HT1080 (cell line): ENCODE measurements around the gene PSMG2. TPM values are rescaled to one million over a fixed set of nuclear protein-coding genes. Genes with fewer than 3 reads are reported as not detected.

Source experiments
- DNase-seq: peaks from one replicate; pipeline ENCODE4 v3.0.0-alpha.2; 2015; ENCODE audit warnings: low read depth
- polyA plus RNA-seq, 2 experiments: library from polyadenylated mRNA; depleted of rRNA; stranded (reverse); fragments of >200 nt; gene quantifications; 2 replicates each; pipeline ENCODE4 v1.2.3, GENCODE V29; 2015
- total RNA-seq: library from RNA; depleted of rRNA; stranded (reverse); fragments of >200 nt; shearing (Covaris generic); gene quantifications from 2 replicates; pipeline ENCODE4 v1.2.3, GENCODE V29; 2014; rRNA removed

The PSMG2 gene, protein sequence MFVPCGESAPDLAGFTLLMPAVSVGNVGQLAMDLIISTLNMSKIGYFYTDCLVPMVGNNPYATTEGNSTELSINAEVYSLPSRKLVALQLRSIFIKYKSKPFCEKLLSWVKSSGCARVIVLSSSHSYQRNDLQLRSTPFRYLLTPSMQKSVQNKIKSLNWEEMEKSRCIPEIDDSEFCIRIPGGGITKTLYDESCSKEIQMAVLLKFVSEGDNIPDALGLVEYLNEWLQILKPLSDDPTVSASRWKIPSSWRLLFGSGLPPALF
- 87.7 and 103 TPM in 2 replicates for total RNA-seq
- 98.8 and 103 TPM in 2 replicates for polyA plus RNA-seq (2015; cell fraction: cytosol; rRNA removed)
- 58.3 and 59.2 TPM in 2 replicates for polyA plus RNA-seq (2015; cell fraction: nucleus; rRNA removed)

DNA sequence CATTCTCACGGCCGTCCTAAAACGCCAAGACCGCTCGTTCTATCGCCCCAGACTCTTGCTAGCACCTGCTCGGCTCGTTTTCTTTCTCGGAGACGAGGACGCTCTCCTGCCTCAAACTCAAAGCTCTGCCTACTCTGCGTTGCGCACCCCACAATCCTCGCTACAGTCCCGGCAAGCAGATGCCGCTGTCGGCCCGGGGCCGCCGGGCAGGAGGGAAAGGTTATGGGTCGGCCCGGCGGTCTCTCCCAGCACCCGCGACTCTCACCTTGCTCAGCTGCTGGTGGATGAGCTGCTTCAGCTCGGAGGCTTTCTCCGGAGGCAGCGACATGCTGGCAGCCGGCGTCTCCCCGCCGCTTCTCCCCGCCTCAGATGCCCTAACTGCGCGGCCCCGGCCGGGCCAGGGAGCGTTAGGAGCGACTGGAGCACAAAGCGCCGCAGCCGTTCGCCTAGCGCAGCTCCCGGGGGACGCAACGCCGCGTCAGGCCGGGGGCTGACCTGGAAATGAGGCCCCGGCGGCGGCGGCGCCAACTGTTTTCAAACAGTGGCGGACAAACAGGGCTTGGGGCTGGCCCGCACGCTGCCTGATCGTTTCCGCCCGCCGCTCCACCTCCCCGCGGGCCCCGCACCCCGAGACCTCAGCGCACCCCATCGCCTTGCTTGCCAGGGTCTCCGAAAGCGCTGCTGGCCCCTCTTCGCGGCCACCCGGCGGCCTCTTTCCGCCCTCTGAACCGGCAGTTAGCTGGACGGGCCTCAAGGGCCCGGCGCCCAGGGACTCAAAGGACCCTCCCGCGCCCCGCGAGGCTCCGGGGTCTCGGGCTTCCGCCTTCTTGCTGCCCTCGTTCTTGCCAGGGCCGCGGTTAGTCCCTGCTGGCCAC, at the start of gene PSMG2, which contains the start of gene CEP76:
Gene PSMG2, plus strand, starts transcription at position 822 of the 875 bp plus-strand sequence. CDS start 66 bp downstream, outside the sequence.
Gene CEP76, minus strand, starts transcription at position 503 of the 875 bp plus-strand sequence. Its CDS starts 175 bp downstream, at position 328.
- peak; percentile 85 for DNase-seq

DNA sequence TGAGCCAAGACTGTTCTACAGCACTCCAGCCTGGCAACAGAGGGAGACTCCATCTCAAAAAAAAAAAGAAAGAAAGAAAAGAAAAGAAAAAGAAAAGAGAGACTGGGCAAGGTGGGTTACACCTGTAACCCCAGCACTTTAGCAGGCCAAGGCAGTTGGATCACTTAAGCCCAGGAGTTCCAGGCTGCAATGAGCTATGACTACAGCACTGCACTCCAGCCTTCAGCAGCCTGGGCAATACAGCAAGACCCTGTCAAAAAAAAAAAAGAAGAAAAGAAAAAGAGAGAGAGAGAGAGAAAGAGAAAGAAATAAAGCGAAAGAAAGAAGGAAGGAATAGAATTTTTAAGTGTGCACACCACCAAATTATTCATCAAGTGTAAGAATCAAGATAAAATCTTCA, 47.9 kb upstream of the PSMG2 start:
- DNase-seq, result no peak

DNA sequence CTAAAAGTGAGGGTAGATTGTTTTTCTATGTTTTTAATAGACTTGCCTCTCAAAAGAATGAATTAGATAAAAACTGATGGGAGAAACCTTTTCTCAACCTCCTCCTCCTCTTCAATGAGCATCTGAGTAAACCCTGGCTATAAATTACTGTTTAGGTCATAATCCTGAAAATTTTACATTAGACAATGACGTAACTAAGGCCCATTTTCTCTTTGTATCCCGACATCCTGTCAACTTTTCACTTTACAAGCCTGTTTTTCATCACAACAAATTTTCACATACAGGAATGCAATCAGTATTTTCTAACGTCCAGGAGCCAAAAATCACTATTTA, 46.3 kb upstream of the PSMG2 start:
- peak; percentile 19 for DNase-seq

DNA sequence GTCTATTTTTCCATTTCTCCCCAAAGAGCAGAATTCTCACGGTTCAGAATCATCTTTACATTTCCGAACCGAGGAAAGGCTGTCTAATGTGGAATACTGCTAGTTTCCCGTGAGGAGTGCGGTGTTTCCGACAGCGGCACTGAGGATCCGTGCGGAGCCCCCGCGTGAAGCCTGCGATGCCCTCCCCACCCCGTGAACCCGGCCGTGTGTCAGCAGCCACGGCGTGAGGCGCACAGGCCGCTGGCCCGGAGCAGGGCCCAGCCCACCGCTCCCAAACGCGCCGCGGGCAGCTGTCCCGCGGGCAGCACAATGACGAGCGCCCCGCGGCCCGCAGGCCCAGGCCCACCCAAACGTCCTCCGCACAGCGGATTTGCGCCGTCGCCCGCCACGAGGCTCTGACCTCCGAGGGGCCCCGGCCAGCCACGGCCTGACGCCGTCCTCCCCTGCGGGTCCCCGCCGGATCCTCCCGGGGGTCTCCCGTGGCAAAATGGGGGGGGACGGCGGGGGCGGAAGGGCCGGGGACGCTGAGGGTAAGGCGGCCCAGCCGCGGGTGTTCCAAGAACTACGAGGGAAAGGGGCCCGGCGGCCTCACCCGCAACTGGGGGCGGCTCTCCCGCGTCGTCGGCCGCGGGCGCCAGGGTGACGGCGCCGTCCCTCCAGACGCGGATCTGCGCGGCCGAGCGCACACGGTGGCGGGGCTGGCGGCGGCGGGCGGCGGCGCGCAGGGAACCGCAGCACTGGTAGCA, 45.7 kb upstream of the PSMG2 start:
- peak; percentile 27 for DNase-seq

DNA sequence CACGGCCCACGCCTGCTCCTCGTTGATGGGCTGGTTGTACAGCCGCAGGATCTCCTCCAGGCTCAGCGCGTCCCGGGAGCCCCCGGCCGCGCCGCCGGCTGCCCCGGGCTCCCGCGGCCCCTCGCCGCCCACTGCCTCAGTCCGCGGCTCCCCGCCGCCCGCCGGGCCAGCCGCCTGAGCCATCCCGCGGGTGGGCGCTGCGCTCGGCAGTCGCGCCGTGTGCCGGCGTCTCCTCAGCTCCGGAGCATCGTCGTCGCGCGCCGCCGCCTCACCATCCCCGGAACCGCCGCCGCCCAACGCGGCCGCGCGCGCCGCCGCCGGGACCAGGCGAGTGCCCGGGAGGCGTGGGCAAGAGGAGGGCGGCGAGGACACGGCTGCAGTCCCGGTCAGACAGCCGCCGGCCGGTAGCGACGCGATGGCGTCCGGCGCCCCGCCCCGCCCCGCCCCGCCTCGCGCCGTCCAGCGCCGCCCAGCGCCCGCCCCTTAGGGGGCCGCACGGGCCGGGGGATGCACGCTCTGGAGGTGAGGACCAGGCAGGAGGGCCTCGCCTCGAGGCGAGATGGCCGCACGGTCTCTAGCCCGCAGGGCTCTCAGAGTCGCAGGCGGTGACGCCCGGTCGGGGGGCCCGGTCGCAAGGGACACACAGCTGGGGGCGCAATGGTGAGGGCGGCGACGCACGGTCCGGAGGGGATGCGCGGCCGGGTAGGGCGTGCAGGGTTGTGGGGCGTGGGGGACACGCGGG, 45.0 kb upstream of the PSMG2 start, which contains the start of gene SPIRE1:
Gene SPIRE1, minus strand, starts transcription at position 424 of the 742 bp plus-strand sequence. Its CDS starts 241 bp downstream, at position 183.
- DNase-seq, result peak; percentile 31

DNA sequence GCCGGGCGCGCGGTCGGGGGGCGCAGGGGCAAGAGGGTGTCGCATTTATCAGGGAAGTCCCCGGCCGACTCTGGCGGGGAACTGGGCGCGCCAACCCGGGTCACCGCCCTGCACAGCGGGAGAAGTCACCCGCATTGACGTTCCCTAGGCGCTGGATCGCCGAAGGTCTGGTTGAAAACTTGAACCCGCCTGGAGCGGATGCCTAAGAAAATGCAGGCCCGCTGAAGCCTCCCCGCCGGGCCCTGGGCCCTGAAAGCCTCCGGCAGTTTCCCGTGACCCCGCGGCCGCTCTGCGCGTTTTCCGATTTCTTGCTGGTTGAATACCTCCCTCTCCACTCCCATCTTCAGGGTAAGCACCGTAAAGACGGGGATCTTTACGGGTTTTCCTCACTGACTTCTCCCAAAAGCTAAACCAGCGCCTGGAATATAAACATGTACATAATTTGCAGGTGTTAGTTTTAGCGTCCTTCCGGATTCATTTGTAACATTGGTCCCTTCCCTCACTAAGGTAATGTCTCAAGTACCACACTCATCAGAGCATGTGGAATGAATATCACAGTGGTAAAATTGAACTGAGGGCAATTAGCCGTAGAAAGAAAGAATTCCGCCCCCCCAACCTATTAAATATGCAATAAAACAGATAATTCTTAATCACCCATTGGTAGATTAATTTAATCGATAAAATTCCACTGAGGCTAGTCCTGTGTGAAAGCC, 44.3 kb upstream of the PSMG2 start:
- no peak for DNase-seq

DNA sequence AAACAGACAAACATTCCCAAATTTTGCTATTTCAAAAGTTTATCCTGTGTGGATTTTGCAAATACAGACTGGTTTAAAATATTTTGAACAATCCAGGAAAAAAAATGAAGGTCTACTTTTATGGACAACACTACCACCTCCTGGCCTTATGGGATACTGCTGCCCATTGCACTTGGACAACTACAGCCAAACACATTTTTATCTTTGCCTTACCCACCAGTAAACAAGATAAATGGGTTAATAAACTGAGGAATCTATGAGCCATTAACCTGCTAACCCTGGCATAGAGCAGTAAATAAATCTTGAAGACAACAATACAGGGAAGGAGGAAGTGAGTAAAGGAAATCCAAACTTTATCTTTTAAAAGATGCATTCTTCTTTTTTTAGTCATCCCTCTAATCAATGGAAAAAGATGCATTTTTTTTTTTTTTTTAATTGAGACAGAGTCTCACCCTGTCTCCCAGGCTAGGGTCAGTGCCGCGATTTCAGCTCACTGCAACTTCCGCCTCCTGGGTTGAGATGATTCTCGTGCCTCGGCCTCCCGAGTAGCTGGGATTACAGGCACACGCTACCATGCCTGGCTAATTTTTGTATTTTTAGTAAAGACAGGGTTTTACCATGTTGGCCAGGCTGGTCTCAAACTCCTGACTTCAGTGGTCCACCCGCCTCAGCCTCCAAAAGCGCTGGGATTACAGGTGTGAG, 42.8 kb upstream of the PSMG2 start:
- peak; percentile 50 for DNase-seq

DNA sequence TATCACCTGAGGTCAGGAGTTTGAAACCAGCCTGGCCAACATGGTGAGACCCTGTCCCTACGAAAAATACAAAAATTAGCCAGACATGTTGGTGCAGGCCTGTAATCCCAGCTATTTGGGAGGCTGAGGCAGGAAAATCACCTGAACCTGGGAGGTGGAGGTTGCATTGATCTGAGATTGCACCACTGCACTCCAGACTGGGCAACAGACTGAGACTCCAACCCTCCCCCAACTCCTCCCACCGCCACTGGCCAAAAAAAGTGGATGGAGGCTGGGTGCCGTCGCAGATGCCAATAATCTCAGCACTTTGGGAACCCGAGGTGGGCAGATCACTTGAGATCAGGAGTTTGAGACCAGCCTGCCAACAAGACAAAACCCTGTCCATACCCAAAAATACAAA, 34.8 kb upstream of the PSMG2 start:
- no peak for DNase-seq

DNA sequence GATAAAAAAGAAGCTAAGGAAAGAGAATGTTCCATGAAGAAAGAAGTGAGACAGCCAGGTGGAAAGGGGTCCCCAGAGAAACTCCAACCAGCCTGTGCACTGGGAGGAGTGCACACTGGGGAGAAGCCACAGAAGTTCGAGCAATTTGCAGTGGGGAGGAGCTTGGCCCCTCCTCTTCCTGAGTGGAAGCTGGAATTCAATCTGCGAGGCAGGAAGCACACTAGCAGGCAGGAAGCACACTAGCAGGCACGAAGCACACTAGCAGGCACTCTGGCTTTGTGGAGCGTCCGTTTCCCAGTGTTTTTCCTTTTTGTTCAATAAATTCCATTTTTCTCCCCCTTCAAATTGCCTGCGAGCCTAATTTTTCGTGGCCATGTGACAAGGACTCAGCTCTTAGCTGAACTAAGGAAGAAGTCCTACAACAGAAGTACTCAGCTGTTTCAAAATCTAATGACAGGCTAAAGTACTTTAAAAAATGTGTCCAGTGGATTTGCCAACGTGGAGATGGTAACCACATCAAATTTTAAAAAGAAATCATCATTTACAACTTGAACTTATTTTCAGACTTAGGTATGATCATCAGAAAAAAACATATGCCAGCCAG, 23.6 kb upstream of the PSMG2 start:
- DNase-seq, result peak; percentile 40

DNA sequence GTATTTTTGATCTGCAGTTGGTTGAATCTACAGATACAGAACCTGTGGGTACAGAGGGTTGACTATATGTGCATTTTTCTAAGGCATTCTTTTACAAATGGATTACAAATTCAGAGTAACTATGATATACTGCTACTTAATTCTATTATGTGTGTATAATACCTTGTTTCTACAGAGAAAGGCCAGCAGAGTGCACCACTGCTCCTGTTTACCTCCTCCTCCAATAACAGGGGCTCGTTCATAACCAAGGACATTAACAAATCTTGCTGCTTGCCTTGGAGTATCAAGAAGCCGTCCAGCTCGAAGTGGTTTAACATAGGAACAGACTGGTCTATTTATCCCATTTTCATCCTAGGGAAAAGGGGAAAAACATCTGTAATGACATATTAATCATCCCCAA, 16.7 kb upstream of the PSMG2 start:
- DNase-seq, result peak; percentile 41

DNA sequence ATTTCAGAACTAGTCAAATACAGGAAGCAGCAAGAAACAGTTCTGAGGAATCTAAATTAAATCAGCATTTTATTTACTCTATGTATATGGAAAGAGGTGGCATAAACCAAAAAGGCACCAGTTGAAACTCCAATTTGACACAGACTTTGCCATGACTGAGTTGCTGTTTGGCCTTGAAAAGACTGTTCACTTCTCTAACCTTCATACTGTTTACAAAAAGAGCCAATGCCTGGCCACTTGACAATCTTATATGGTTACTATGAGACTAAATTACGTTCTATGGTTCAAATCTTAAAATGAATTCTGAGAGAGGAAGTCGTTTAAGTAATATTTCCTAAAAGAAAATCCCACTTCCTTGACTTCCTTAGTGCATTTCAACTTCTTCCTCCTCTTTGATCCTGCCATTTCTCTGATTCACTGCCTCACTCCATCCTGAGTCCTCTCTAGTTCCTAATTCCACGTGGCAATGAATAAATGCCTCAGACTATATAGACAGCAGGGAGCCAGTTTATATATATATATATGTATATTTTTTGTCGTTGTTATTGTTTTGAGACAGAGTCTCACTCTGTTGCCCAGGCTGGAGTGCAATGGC, 13.5 kb upstream of the PSMG2 start:
- no peak for DNase-seq

DNA sequence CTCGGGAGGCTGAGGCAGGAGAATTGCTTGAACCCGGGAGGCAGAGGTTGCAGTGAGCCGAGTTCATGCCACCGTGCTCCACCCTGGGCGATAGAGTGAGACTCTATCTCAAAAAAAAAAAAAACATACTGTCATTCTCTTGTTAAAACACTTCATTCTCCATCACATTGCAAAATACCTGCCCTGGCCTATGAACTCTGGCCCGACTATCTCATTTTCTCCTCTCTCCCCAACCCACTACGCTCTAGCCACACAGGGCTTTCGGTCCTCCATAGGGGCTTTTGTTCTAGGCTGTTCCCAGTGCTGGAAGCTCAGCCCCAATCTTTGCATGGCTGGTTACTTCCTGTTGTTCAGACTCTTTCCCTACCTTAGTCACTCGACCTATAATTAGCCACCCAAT, 10.6 kb upstream of the PSMG2 start:
- no peak for DNase-seq

DNA sequence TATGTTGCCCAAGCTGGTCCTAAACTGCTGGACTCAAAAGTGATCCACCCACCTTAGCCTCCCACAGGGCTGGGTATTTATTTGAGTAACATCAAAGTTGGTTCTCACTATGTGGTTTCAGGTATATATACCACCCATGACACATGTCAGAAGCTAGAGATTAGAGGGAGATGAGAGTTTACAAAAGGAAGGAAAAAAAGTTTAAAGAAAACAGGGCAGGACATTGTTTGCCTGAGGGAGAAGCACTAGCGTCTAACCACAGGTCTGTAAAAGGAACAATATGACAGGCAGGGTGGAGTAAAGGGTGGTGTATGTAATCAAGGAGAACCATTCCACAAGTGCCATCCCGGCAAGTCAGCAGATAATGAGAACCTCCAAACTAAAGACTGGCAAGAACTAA, 8.8 kb upstream of the PSMG2 start:
- no peak for DNase-seq

DNA sequence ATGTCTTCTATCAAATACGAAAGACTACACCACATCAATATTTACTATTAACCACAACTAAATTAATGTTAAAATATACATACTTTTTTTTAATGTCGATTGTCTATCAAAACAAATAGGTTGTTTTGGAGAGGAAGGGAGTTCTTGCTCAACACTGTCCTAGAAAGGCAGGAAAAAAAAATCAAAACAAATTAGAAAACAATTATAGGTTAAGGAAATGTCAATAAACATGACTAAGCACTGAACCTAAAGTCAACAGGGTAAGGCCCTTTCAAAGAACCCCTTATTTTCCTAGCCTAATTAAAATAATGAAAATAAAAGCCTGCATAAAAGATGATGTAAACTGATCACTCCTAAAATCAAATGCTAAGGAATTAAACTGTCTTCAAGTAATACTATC, 3.1 kb upstream of the PSMG2 start:
- no peak for DNase-seq

DNA sequence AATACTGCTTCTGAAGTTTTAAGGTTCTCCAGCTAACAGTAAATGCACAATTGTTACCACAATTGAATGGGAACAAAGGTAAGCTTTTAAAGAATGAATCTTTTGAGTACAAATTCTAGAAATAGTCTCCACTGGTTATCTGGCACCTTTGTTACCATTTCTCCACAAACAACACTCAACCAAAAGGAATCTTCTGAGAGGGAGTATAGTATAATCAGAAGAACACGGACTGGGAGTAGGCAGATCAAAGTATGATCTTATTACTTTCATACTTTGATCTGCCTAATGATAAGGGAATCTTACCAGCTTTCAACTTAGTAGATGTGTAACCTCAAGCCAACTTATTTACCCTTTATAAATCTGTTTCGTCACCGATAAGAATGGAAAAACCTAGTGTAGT, 1.7 kb upstream of the PSMG2 start:
- DNase-seq, result no peak

DNA sequence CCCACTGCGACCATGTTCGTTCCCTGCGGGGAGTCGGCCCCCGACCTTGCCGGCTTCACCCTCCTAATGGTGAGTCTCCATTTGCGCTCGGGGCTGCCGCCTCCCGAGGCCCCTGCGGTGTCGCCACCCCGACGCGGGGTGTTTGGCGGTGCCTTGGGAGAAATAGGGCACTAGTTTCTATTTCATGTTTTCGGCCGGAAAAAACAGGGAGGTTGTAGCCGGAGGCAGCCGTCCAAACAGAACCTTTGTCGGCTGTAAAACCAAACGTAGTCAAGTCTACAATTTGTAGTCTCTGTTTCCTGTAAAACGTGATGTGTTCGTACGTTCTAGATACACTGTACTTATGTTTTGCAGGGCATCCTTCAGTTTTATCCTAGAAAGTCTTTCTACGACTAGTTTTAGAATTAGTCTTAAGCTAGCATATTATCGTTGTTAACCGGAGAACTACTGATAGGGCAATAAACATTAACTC, 290 bp downstream of the PSMG2 start:
- DNase-seq, result no peak

DNA sequence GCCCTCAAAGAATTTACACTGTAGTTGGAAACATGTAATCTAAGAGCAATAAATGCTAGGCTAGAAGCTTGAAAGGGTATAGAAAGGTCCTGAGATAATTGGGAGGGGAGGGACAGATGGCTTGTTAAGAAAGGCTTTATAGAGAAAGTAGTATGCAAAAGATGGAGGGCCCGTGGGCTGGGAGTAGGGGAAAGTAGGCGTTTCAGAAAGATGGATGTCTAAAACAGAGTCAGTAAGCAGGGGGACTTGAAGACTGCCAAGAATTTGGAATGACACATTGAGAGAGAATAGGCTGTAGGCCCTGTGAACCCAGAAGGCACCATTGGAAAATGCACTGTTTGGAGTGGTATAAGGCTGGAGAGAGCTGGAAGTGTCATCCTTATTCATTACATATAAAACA, 822 bp downstream of the PSMG2 start:
- peak; percentile 17 for DNase-seq

DNA sequence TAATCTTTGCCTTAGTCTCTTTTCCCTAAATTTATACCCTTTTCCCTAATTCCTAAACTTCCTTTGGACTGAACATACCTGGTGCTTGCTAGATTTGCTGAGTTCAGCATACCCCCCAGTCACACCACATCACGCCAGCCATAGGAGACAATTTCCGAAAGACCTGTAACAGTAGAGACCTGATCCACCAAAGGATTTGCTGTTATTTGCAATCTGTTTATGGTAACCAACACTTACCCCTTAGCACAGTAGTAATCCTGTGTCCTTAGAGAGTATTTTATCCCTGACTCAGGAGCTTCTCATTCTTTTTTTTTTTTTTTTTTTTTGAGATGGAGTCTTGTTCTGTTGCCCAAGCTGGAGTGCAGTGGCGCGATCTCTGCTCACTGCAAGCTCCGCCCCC, 8.6 kb downstream of the PSMG2 start:
- DNase-seq, result no peak
